Fibroblast of lung (primary cell): ENCODE results near the gene FGFBP2.

Experiments used
- EZH2 ChIP-seq: IDR thresholded peaks from 2 replicates; pipeline ENCODE4 v1.5.1; 2012; ENCODE audit warnings: low read length, control low read depth, mild to moderate bottlenecking; ENCODE audit errors: missing control alignments
- TF ChIP-seq, protein P1 (sequence below), 2 donors: IDR thresholded peaks in 1 of 2; conservative IDR thresholded peaks in 1 of 2; 1 replicate in 1 of 2; 2 replicates in 1 of 2; pipeline ENCODE4 v1.5.1; 2011 to 2012; ENCODE audit warnings: low read length in 2 of 2, control low read depth in 1 of 2, inconsistent platforms in 1 of 2, low read depth in 1 of 2, mild to moderate bottlenecking in 1 of 2

GRCh38 chr4:15929540-15929939, 33.4 kb downstream of the FGFBP2 start:
- no peak for TF ChIP-seq EZH2
- TF ChIP-seq, protein P1, sequence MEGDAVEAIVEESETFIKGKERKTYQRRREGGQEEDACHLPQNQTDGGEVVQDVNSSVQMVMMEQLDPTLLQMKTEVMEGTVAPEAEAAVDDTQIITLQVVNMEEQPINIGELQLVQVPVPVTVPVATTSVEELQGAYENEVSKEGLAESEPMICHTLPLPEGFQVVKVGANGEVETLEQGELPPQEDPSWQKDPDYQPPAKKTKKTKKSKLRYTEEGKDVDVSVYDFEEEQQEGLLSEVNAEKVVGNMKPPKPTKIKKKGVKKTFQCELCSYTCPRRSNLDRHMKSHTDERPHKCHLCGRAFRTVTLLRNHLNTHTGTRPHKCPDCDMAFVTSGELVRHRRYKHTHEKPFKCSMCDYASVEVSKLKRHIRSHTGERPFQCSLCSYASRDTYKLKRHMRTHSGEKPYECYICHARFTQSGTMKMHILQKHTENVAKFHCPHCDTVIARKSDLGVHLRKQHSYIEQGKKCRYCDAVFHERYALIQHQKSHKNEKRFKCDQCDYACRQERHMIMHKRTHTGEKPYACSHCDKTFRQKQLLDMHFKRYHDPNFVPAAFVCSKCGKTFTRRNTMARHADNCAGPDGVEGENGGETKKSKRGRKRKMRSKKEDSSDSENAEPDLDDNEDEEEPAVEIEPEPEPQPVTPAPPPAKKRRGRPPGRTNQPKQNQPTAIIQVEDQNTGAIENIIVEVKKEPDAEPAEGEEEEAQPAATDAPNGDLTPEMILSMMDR (conservative IDR thresholded peaks at IDR 0.05 in 1 of 2, IDR thresholded peaks at IDR 0.05 in 1 of 2; ENCODE audit: low read depth in 1 of 2, low read length in 2 of 2) = no peak
